ENCODE data around the gene DSTYK.

Gene DSTYK

DNA sequence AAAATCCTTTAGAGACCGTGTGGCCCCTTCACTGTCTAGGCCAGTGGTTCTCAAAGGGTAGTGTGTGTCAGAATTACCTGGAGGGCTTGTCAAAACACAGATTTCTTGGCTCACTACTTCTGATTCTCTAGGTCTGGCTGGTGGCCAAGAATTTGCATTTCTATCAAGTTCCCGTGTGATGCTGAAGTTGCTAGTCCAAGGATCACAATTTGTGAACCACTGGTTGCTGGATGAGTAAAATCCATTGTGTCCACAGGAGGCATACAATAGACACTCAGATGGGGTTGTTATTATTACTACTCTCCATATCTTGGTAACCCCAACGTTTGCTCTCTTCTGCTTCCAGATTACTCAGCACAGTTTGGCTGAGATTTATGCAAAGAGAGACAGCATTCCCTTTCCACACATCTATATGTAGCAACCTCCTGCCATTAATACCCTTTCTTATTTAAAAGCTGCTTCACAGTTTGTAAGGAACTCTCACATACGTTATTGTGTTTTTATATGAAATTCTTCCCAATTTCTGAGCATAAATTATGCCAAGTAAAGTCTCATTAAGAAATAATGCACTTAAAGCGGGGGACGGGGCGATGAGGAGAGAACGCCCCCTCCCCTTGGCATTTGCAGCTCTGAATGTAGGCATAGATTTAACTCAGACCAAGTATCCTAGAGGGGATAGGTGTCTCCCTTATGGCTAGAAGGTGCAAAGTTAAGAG lies 15.5 kb upstream of the DSTYK start:
- DNase-seq (ENCODE audit: extremely low spot score) = no peak
- TF ChIP-seq, protein P1, sequence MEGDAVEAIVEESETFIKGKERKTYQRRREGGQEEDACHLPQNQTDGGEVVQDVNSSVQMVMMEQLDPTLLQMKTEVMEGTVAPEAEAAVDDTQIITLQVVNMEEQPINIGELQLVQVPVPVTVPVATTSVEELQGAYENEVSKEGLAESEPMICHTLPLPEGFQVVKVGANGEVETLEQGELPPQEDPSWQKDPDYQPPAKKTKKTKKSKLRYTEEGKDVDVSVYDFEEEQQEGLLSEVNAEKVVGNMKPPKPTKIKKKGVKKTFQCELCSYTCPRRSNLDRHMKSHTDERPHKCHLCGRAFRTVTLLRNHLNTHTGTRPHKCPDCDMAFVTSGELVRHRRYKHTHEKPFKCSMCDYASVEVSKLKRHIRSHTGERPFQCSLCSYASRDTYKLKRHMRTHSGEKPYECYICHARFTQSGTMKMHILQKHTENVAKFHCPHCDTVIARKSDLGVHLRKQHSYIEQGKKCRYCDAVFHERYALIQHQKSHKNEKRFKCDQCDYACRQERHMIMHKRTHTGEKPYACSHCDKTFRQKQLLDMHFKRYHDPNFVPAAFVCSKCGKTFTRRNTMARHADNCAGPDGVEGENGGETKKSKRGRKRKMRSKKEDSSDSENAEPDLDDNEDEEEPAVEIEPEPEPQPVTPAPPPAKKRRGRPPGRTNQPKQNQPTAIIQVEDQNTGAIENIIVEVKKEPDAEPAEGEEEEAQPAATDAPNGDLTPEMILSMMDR (IDR thresholded peaks at IDR 0.05; ENCODE audit: control extremely low read depth, extremely low read depth, low read depth, missing control alignments) = no peak
- POLR2A ChIA-PET = no interaction called here
- CTCF ChIA-PET = interaction anchor here (0.9 to 25.0 kb wide), 7 partner anchors 8 to 258 kb away, joined by 3 to 743 read pairs (median 11); no protein-coding TSS in a partner anchor

DNA sequence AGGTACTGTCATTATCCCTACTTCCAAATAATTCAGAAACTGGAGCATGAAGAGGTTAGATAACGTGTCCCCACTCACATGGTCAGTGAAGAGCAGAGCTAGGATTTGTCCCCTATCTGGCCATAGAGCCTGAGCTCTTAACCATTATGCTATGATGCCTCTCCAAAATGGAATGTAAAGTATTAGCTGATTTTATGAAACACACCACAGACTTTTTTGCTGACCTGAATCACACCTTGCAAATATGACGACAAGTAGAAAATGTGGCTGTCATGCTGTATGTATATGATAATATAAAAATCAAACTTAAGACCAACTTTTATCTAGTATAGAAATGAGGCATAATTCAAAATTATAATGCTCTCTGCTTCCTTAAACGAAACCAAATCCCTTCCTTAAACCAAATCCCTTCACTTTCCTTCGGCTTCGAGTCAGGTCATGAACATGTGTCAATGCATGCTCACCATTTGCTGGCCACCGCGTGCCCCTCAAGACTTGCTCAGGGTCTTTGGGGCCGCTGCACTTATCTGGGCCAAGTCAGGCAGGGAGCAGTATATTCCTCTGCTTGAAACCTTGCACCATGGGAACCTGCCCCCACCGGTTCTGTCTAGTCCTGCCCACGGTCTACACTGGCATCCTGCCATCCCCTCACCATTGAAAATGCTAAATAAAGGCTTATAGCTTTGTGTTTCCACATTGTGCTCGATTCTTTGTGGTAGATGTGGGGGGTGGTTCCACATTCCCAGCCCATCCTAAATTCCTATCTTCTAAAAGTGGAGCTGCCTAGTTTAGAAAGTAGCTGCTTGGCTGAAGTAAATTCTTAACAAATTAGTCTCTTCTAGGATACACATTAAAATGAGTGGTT lies 14.6 kb upstream of the DSTYK start:
- CTCF ChIA-PET = interaction anchor here (25.0 kb wide), 1 partner anchor 26 kb away, joined by 743 read pairs; no protein-coding TSS in a partner anchor
- POLR2A ChIA-PET = no interaction called here
- TF ChIP-seq, protein P1 (IDR thresholded peaks at IDR 0.05; ENCODE audit: control extremely low read depth, extremely low read depth, low read depth, missing control alignments) = no peak
- no peak for DNase-seq (ENCODE audit: extremely low spot score)

DNA sequence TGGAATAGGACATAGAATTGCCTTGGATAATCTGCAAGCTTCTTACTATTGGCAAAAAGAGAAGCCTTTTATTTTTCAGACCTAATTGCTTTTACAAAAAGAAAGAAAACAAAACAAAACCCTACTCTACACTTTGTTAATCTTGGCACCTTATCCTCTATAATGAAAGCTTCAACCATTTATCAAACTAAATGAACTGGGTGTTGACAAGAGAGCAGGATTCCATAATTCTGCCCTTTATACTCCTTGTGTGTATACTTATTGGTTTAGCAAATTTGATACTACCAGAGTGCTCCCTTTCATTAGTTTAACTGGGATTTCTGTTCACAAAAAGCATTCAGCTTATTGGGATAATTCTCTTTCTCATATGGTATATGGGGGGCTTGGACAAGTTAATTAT lies 13.2 kb upstream of the DSTYK start:
- POLR2A ChIA-PET = no interaction called here
- TF ChIP-seq, protein P1 (IDR thresholded peaks at IDR 0.05; ENCODE audit: control extremely low read depth, extremely low read depth, low read depth, missing control alignments) = no peak
- CTCF ChIA-PET = interaction anchor here (25.0 kb wide), 1 partner anchor 27 kb away, joined by 743 read pairs; no protein-coding TSS in a partner anchor
- no peak for DNase-seq (ENCODE audit: extremely low spot score)

DNA sequence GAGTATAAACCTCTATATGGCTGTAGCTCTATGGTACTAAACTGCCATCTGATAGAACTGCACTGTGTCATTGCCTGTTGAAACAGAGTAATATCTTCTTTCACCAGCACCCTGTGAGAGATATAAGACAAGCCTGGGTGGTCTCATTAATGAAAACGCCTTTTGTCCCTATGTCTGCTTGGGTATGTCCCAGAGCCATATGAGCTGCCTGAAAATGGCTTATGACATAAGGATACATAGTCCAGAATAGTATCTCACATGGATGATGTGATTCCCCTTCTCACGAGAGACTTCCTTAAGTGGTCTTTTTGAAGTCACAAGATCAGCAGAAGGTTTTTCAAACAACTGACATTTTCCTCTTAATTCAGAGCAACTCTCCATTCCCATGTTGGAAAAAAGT lies 8.9 kb upstream of the DSTYK start:
- TF ChIP-seq, protein P1 (IDR thresholded peaks at IDR 0.05; ENCODE audit: control extremely low read depth, extremely low read depth, low read depth, missing control alignments) = no peak
- ChIA-PET POLR2A (no interaction called here), CTCF (interaction anchor here (1.0 to 4.0 kb wide), 4 partner anchors 9 to 117 kb away, joined by 3 to 23 read pairs (median 8); partner anchors contain the start of gene TMCC2)
- DNase-seq (ENCODE audit: extremely low spot score) = no peak

DNA sequence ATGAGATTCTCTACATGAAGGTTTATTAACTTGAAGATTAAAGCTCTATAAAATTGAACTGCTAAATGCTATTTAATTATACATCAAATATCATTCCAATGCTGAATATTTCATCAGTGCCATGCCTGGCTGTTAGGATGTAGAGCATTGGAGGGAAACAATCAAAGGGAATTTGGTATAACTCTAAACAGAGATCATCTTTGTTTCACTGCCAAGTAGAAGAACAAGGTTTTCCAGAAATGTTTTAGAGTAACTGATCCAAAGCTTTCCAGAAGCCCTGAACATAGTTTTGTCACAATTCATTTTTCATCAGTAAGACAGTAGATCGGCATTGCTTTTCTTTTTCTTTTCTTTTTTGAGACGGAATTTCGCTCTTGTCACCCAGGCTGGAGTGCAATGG lies 5.9 kb upstream of the DSTYK start:
- ChIA-PET POLR2A (no interaction called here), CTCF (interaction anchor here (4.0 kb wide), 1 partner anchor 12 kb away, joined by 23 read pairs; the partner anchor contains the start of gene TMCC2)
- DNase-seq (ENCODE audit: extremely low spot score) = no peak
- TF ChIP-seq, protein P1 (IDR thresholded peaks at IDR 0.05; ENCODE audit: control extremely low read depth, extremely low read depth, low read depth, missing control alignments) = no peak

DNA sequence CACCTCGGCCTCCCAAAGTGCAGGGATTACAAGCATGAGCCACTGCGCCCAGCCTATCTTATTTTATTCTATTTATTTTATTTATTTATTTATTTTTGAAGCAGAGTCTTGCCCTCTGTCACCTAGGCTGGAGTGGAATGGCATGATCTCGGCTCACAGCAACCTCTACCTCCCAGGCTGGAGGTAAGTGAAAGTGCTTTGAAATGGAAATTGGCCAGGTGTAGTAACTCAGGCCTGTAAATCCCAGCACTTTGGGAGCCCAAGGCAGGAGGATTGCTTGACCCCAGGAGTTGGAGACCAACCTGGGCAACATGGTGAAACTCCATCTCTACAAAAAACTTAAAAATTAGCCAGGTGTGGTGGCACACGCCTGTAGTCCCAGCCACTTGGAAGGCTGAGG lies 5.1 kb upstream of the DSTYK start:
- no peak for DNase-seq (ENCODE audit: extremely low spot score)
- TF ChIP-seq, protein P1 (IDR thresholded peaks at IDR 0.05; ENCODE audit: control extremely low read depth, extremely low read depth, low read depth, missing control alignments) = no peak
- CTCF ChIA-PET = interaction anchor here (2.5 kb wide), 1 partner anchor 40 kb away, joined by 9 read pairs; no protein-coding TSS in a partner anchor
- POLR2A ChIA-PET = no interaction called here

Measured in GM10248 (cell line).